Measurements from ENCODE around the gene TUBA8. TPM values are rescaled to one million over a fixed set of nuclear protein-coding genes. Genes with fewer than 3 reads are reported as not detected.

Gene TUBA8
- total RNA-seq, 6 donors from 2014 or later, result 0.61 to 1.2 (median 0.81) TPM; not detected in 1

- Histone ChIP-seq H3K9me3 (no peaks in the 10 kb centered on the region), H3K36me3 (peaks cover 0 to 7% (median 2%) of the 10 kb centered on the region in 4 donors), H3K27me3 (no peaks in the 10 kb centered on the region), H3K27ac (no peak overlapping the region), H3K4me3 (no peak overlapping the region), H3K4me1 (peaks cover 22 to 31% (median 27%) of the 10 kb centered on the region in 4 donors)
- ATAC-seq (ENCODE audit: low FRiP score in 2 of 2), result no peak
- 94% methylated on average over 6 of the region's 6 CpGs for WGBS, 2 donors
- TF ChIP-seq POLR2AphosphoS5 (IDR thresholded peaks at IDR 0.05) (no peak), POLR2A (IDR thresholded peaks at IDR 0.05) (no peak), CTCF (IDR thresholded peaks at IDR 0.05) (no peak), EP300 (IDR thresholded peaks at IDR 0.05) (no peak)
- no peak for DNase-seq
Measured at GRCh38 chr22:18075101-18075719, 35.4 kb upstream of the TUBA8 start.

GRCh38 chr22:18075720-18076497, 34.7 kb upstream of the TUBA8 start:
- 35 to 38% methylated on average over 13 of the region's 13 CpGs for WGBS, 2 donors
- Histone ChIP-seq H3K27ac (peak overlapping the region in 3 of 4 donors; percentile 19 to 86 (median 81)), H3K27me3 (no peaks in the 10 kb centered on the region), H3K36me3 (peaks cover 0 to 14% (median 4%) of the 10 kb centered on the region in 4 donors), H3K9me3 (no peaks in the 10 kb centered on the region), H3K4me1 (peaks cover 22 to 31% (median 27%) of the 10 kb centered on the region in 4 donors), H3K4me3 (no peak overlapping the region)
- ATAC-seq (ENCODE audit: low FRiP score in 2 of 2) (peak; percentile 68 to 79), DNase-seq (peak in 1 of 2 donors; percentile 64)
- no peak for TF ChIP-seq POLR2A (IDR thresholded peaks at IDR 0.05)
- TF ChIP-seq CTCF (IDR thresholded peaks at IDR 0.05), result peak; percentile 69 to 89 (median 79)

GRCh38 chr22:18077087-18077638, 33.4 kb upstream of the TUBA8 start:
- no peak for DNase-seq
- 3 to 7% methylated on average over 10 of the region's 10 CpGs for WGBS, 2 donors
- TF ChIP-seq POLR2A (IDR thresholded peaks at IDR 0.05), result no peak
- no peak for TF ChIP-seq CTCF (IDR thresholded peaks at IDR 0.05)
- no peak for TF ChIP-seq EP300 (IDR thresholded peaks at IDR 0.05)
- TF ChIP-seq POLR2AphosphoS5 (IDR thresholded peaks at IDR 0.05), result no peak
- ATAC-seq (ENCODE audit: low FRiP score in 2 of 2), result no peak
- Histone ChIP-seq H3K9me3 (no peaks in the 10 kb centered on the region), H3K4me3 (peak overlapping the region; percentile 38 to 79 (median 72)), H3K4me1 (peaks cover 22 to 31% (median 27%) of the 10 kb centered on the region in 4 donors), H3K36me3 (peaks cover 0 to 27% (median 10%) of the 10 kb centered on the region in 4 donors), H3K27me3 (no peaks in the 10 kb centered on the region), H3K27ac (peak overlapping the region; percentile 60 to 87 (median 84))

- DNase-seq (peak; percentile 97 to 98), ATAC-seq (ENCODE audit: low FRiP score in 2 of 2) (peak; percentile 98 to 99)
- H3K27ac ChIP-seq, result peak within 1 kb of the TSS; percentile 60 to 87 (median 84)
- H3K4me3 ChIP-seq, result peak within 1 kb of the TSS; percentile 72 to 79 (median 74)
- peak in 1 of 6 experiments; percentile 5 for TF ChIP-seq CTCF (IDR thresholded peaks at IDR 0.05)
- TF ChIP-seq POLR2A (IDR thresholded peaks at IDR 0.05), result peak in 2 of 4 donors; percentile 56 to 73
- TF ChIP-seq EP300 (IDR thresholded peaks at IDR 0.05), result no peak
- TF ChIP-seq POLR2AphosphoS5 (IDR thresholded peaks at IDR 0.05), result peak; percentile 68 to 88
- H3K4me1 ChIP-seq, result peaks cover 22 to 31% (median 27%) of the 10 kb centered on the region in 4 donors
- H3K27me3 ChIP-seq, result no peaks in the 10 kb centered on the region
- 0 to 1% methylated on average over 29 to 35 of the region's 50 CpGs for WGBS, 2 donors
- no peaks in the 10 kb centered on the region for H3K9me3 ChIP-seq
- H3K36me3 ChIP-seq, result peaks cover 0 to 33% (median 13%) of the 10 kb centered on the region in 4 donors
Measured at GRCh38 chr22:18077639-18078328, 32.8 kb upstream of the TUBA8 start, which contains the start of gene PEX26. Gene PEX26, plus strand, starts transcription at chr22:18077990. Its CDS starts 387 bp downstream, at chr22:18078377.
